ENCODE data around the gene ADSS2.
"Not testable (repeated sequence)": the region's sequence is repeated elsewhere in the genome, so short reads cannot be mapped to it uniquely, and the experiment has no call there.

ADSS2 gene

DNA sequence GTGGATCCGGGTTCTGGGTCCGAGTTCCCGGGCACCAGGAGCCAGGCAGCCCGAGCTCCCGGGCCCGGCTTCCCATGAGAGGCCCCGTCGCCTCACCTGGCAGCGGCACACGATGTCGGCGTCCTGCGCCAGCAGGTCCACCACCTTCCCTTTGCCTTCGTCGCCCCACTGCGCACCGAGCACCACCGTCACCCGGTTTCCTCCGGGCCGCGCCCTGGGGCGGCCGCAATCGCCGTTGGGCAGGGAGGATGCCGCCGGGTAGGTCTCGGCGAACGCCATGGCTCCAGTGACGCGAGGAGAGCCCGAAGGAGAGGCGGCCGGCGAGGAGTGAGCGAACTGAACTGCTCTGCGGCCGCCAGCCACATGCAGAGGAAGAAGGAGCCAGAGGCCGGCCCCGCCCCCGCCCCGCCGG lies at the start of gene ADSS2:
TSS of gene ADSS2 (minus strand) at position 371 of the 412 bp plus-strand sequence. CDS start at position 279, 92 bp downstream.
- peaks cover 5% of the 10 kb centered on the region for H3K9me3 Mint-ChIP-seq
- DNase-seq (ENCODE audit: low spot score in 2 of 2): no peak
- peaks cover 59% of the 10 kb centered on the region for H3K4me1 Mint-ChIP-seq
- no peaks in the 10 kb centered on the region for H3K27me3 Mint-ChIP-seq
- H3K27ac Mint-ChIP-seq (ENCODE audit: low read depth): peak within 1 kb of the TSS; percentile 90
- no peak for ATAC-seq (replicated peaks; ENCODE audit: extremely low read depth, poor library complexity, severe bottlenecking)
- peaks cover 26% of the 10 kb centered on the region for H3K36me3 Mint-ChIP-seq (ENCODE audit: insufficient read depth)
- peak within 1 kb of the TSS; percentile 91 for H3K4me3 Mint-ChIP-seq

DNA sequence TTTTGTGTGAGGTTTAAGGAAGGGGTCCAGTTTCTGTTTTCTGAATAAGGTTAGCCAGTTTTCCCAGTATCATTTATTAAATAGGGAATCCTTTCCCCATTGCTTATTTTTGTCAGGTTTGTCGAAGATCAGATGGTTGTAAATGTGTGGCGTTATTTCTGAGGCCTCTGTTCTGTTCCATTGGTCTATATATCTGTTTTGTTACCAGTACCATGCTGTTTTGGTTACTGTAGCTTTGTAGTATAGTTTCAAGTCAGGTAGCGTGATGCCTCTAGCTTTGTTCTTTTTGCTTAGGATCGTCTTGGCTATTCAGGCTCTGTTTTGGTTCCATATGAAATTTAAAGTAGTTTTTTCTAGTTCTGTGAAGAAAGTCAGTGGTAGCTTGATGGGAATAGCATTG lies 48.8 kb upstream of the ADSS2 start:
- H3K36me3 Mint-ChIP-seq (ENCODE audit: insufficient read depth): not testable (repeated sequence)

DNA sequence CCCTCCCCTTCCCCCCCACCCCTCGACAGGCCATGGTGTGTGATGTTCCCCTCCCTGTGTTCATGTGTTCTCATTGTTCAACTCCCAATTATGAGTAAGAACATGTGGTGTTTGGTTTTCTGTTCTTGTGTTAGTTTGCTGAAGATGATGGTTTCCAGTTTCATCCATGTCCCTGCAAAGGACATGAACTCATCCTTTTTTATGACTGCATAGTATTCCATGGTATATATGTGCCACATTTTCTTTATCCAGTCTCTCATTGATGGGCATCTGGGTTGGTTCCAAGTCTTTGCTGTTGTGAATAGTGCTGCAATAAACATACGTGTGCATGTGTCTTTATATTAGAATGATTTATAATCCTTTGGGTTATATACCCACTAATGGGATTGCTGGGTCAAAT lies 47.8 kb upstream of the ADSS2 start:
- H3K4me3 Mint-ChIP-seq; DNase-seq (ENCODE audit: low spot score in 2 of 2); H3K9me3 Mint-ChIP-seq; H3K27me3 Mint-ChIP-seq; H3K27ac Mint-ChIP-seq (ENCODE audit: low read depth); ATAC-seq (replicated peaks; ENCODE audit: extremely low read depth, poor library complexity, severe bottlenecking); H3K4me1 Mint-ChIP-seq; H3K36me3 Mint-ChIP-seq (ENCODE audit: insufficient read depth): not testable (repeated sequence)

More for the DNA sequence above, 48.8 kb upstream of the ADSS2 start:
- not testable (repeated sequence) for ATAC-seq (replicated peaks; ENCODE audit: extremely low read depth, poor library complexity, severe bottlenecking); DNase-seq (ENCODE audit: low spot score in 2 of 2); H3K4me3 Mint-ChIP-seq; H3K27me3 Mint-ChIP-seq; H3K9me3 Mint-ChIP-seq; H3K27ac Mint-ChIP-seq (ENCODE audit: low read depth); H3K4me1 Mint-ChIP-seq

DNA sequence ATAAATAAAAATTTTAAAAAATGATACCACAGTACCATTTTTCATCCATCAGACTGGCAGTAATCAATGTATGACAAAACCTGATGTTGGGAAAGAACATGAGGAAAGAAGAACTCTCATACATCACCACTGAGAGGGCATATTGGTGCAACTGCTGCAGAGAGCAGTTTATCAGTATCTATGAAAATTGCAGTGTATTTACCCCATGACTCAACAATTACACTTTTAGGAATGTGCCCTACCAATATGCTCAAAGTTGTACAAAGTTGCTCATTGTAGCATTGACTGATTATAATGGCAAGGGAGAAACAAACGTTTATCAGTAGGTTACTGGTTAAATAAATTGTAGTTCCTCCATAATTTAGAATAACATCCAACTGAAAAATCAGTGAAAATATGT lies 46.1 kb upstream of the ADSS2 start:
- no peak for DNase-seq (ENCODE audit: low spot score in 2 of 2)
- H3K4me3 Mint-ChIP-seq: no peak overlapping the region
- ATAC-seq (replicated peaks; ENCODE audit: extremely low read depth, poor library complexity, severe bottlenecking): no peak
- no peaks in the 10 kb centered on the region for H3K36me3 Mint-ChIP-seq (ENCODE audit: insufficient read depth)
- H3K4me1 Mint-ChIP-seq: no peaks in the 10 kb centered on the region
- no peaks in the 10 kb centered on the region for H3K27me3 Mint-ChIP-seq
- no peaks in the 10 kb centered on the region for H3K9me3 Mint-ChIP-seq
- no peak overlapping the region for H3K27ac Mint-ChIP-seq (ENCODE audit: low read depth)

DNA sequence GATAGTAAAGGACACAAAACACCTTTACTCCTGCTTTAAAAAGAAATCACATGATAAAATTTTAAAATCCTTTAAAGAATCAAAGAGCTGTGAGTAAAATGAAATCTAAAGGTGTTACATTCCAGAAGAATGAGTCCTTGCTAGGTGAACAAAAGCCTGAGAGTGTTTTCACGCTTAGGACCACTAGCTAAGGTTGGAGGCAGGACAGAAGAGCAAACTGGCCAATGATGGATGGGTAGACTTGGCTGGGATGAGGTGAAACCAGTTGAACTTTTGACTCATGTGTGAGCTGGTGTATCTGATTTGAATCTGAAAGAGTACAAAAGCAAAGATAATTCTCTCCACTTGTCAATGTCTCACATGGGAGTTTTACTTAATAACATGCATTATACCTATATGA lies 44.5 kb upstream of the ADSS2 start:
- H3K4me1 Mint-ChIP-seq: no peaks in the 10 kb centered on the region
- H3K36me3 Mint-ChIP-seq (ENCODE audit: insufficient read depth): no peaks in the 10 kb centered on the region
- H3K27me3 Mint-ChIP-seq: no peaks in the 10 kb centered on the region
- H3K4me3 Mint-ChIP-seq: no peak overlapping the region
- ATAC-seq (replicated peaks; ENCODE audit: extremely low read depth, poor library complexity, severe bottlenecking) (no peak), DNase-seq (ENCODE audit: low spot score in 2 of 2) (no peak)
- no peak overlapping the region for H3K27ac Mint-ChIP-seq (ENCODE audit: low read depth)
- H3K9me3 Mint-ChIP-seq: no peaks in the 10 kb centered on the region

DNA sequence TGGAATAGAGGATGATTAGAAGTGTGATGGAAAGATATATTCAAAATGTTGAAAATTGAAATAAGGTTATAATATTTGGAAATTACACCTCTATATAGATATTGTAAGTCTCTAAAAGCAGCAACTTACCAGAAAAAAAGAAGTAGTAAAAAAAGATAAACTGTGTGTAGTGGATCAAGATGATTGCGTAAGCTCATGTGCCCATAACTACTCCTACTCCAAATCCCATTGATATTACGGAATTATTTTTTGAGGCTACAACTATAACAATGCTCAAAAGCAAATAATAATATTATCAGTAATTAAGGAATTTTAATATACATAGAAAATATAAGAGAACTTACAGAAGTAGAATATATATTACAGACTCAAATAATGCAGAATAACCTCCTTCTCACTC lies 42.9 kb upstream of the ADSS2 start:
- no peaks in the 10 kb centered on the region for H3K4me1 Mint-ChIP-seq

DNA sequence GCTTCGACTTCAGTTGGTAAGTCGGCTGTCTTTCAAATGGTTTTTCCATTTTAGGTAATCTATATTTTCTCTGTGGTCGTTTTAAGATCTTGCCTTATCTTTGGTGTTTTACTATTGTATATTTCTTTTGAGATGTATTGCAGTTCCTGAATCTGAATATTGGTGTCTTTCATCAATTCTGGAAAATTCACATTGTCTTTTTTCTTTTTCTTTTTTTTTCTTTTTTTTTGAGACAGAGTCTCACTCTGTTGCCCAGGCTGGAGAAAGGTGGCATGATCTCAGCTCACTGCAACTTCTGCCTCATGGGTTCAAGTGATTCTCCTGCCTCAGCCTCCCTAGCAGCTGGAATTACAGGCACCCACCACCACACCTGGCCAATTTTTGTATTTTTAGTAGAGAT lies 33.3 kb upstream of the ADSS2 start:
- not testable (repeated sequence) for ATAC-seq (replicated peaks; ENCODE audit: extremely low read depth, poor library complexity, severe bottlenecking); H3K9me3 Mint-ChIP-seq; H3K4me3 Mint-ChIP-seq; H3K27me3 Mint-ChIP-seq; DNase-seq (ENCODE audit: low spot score in 2 of 2); H3K36me3 Mint-ChIP-seq (ENCODE audit: insufficient read depth); H3K27ac Mint-ChIP-seq (ENCODE audit: low read depth); H3K4me1 Mint-ChIP-seq

More for the DNA sequence above, 42.9 kb upstream of the ADSS2 start:
- ATAC-seq (replicated peaks; ENCODE audit: extremely low read depth, poor library complexity, severe bottlenecking): no peak
- DNase-seq (ENCODE audit: low spot score in 2 of 2): no peak
- H3K36me3 Mint-ChIP-seq (ENCODE audit: insufficient read depth): no peaks in the 10 kb centered on the region
- H3K4me3 Mint-ChIP-seq: no peak overlapping the region
- no peaks in the 10 kb centered on the region for H3K27me3 Mint-ChIP-seq
- no peak overlapping the region for H3K27ac Mint-ChIP-seq (ENCODE audit: low read depth)
- no peaks in the 10 kb centered on the region for H3K9me3 Mint-ChIP-seq

DNA sequence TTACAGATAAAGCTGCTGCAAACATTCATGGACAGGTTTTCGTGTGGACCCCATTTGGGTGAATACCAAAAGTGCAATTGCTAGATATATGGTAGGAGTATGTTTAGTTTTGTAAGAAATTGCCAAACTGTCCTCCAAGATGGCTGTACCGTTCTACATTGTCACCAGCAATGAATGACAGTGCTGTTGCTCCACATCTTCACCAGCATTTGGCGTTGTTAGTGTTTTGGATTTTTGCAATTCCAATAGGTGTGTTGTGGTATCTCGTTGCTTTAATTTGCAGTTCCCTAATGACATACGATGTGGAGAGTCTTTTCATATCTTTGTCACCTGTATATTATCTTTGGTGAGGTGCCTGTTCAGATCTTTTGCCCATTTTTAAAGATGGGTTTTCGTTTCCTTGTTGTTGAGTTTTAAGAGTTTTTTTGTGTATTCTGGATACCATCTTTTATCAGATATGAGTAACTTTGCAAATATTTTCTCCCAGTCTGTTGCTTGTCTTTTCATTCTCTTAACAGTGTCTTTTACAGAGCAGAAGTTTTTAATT lies 21.4 kb upstream of the ADSS2 start:
- no peak for ATAC-seq (replicated peaks; ENCODE audit: extremely low read depth, poor library complexity, severe bottlenecking)
- Mint-ChIP-seq H3K9me3 (no peaks in the 10 kb centered on the region), H3K4me3 (no peak overlapping the region), H3K4me1 (no peaks in the 10 kb centered on the region), H3K36me3 (ENCODE audit: insufficient read depth) (no peaks in the 10 kb centered on the region), H3K27me3 (no peaks in the 10 kb centered on the region), H3K27ac (ENCODE audit: low read depth) (no peak overlapping the region)
- no peak for DNase-seq (ENCODE audit: low spot score in 2 of 2)

DNA sequence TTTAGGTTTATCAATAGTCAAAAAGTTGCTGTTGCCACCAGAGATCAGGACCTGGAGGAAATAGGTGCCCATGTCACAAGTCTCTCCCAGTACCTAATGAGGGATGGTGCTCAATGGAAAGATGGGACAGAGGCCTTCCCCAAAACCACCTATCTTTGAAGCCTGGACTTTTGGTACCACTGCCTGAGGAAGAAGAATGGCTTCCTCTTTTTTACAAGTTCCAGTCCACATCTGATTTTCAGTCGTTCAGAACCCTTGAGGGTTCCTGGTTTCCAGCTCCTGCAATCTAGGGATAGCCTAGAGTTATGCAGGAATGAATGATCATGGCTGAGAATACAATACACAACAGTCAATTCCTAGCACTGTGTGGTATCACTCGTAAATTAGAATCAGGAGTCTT lies 15.0 kb upstream of the ADSS2 start:
- no peak for ATAC-seq (replicated peaks; ENCODE audit: extremely low read depth, poor library complexity, severe bottlenecking)
- H3K4me3 Mint-ChIP-seq: no peak overlapping the region

DNA sequence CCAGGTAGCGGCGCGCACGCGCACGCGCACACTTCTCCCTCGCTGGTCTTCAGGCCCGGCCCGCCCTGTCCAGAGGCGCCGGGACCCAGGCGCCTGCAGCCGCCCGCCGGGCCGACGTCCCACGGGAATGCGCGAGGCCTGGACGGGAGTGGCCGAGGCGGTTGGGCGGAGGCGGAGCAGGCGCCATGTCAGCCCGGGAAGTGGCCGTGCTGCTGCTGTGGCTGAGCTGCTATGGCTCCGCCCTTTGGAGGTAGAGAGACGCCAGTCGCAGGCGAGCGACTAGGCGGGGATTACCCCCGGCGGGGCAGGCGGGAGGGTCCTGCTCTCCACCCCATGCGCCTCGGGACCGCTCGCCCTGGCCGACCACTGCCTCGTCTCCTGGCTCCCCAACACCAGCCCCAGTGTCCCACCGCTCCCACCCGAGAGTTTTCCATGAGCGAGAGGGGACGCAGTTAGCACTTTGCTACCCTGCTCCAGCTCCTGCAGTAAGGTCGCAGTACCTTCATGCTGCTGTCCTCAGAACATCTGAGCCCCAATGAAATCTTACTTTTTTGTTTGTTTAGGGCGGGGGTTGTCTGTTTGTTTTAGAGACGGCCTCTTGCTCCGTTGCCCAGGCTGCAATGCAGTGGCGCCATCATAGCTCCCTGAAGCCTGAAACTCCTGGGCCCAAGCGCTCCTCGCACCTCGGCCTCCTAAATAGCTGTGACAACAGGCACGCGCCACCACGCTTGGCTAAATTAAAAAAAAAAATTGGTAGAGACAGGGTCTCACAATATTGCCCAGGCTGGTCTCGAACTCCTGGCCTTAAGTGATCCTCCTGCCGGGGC lies 9.7 kb upstream of the ADSS2 start, which contains the start of gene CATSPERE:
TSS of gene CATSPERE (plus strand) at position 29 of the 827 bp plus-strand sequence. CDS start at position 186, 157 bp downstream.
- DNase-seq (ENCODE audit: low spot score in 2 of 2) (peak; percentile 42 to 54), ATAC-seq (replicated peaks; ENCODE audit: extremely low read depth, poor library complexity, severe bottlenecking) (peak; percentile 96)
- H3K4me1 Mint-ChIP-seq: peaks cover 14% of the 10 kb centered on the region
- H3K27ac Mint-ChIP-seq (ENCODE audit: low read depth): peak within 1 kb of the TSS; percentile 89
- no peaks in the 10 kb centered on the region for H3K9me3 Mint-ChIP-seq
- H3K36me3 Mint-ChIP-seq (ENCODE audit: insufficient read depth): no peaks in the 10 kb centered on the region
- no peaks in the 10 kb centered on the region for H3K27me3 Mint-ChIP-seq
- peak within 1 kb of the TSS; percentile 80 for H3K4me3 Mint-ChIP-seq

More for the DNA sequence above, 15.0 kb upstream of the ADSS2 start:
- Mint-ChIP-seq H3K27ac (ENCODE audit: low read depth) (no peak overlapping the region), H3K36me3 (ENCODE audit: insufficient read depth) (no peaks in the 10 kb centered on the region), H3K9me3 (no peaks in the 10 kb centered on the region), H3K4me1 (no peaks in the 10 kb centered on the region), H3K27me3 (no peaks in the 10 kb centered on the region)
- no peak for DNase-seq (ENCODE audit: low spot score in 2 of 2)

DNA sequence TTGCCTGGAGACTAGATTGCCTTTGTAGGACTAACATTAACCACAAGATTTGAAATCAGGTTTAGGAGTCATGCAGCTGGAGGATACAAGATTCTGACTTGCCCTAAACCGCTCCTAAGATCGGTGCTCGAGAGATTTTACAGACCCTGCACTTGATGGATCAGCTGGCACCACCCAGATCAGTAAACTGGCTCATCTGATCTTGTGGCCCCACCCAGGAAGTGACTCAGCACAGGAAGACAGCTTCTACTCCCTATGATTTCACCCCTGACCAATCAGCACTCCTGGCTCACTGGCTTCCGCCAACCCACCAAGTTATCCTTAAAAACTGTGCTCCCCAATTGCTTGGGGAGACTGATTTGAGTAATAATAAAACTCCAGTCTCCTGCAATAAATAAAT lies 8.5 kb upstream of the ADSS2 start:
- Mint-ChIP-seq H3K4me1 (peaks cover 14% of the 10 kb centered on the region), H3K27me3 (no peaks in the 10 kb centered on the region), H3K9me3 (no peaks in the 10 kb centered on the region), H3K27ac (ENCODE audit: low read depth) (no peak overlapping the region), H3K36me3 (ENCODE audit: insufficient read depth) (no peaks in the 10 kb centered on the region), H3K4me3 (peak overlapping the region; percentile 50)
- DNase-seq (ENCODE audit: low spot score in 2 of 2) (no peak), ATAC-seq (replicated peaks; ENCODE audit: extremely low read depth, poor library complexity, severe bottlenecking) (no peak)

DNA sequence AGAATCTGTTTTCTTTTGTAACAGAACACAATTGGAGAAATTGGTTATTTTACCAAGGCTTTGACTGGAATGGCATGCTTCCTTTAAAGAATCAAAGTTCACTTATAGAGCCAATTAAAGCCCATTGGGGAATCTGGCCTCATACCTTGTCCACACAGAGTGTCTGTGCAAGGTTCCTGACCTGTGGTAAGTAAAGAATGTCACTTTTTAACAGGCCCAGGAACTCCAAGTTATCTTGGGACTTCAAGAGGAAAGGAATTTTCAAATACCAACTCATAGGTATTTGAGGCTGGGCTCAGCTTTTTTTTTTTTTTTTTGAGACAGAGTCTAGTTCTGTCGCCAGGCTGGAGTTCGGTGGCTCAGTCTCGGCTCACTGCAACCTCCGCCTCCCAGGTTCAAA lies 7.1 kb upstream of the ADSS2 start:
- DNase-seq (ENCODE audit: low spot score in 2 of 2) (no peak), ATAC-seq (replicated peaks; ENCODE audit: extremely low read depth, poor library complexity, severe bottlenecking) (no peak)
- peaks cover 2% of the 10 kb centered on the region for H3K36me3 Mint-ChIP-seq (ENCODE audit: insufficient read depth)
- H3K9me3 Mint-ChIP-seq: no peaks in the 10 kb centered on the region
- H3K27ac Mint-ChIP-seq (ENCODE audit: low read depth): no peak overlapping the region
- no peak overlapping the region for H3K4me3 Mint-ChIP-seq
- H3K27me3 Mint-ChIP-seq: no peaks in the 10 kb centered on the region
- H3K4me1 Mint-ChIP-seq: peaks cover 24% of the 10 kb centered on the region

DNA sequence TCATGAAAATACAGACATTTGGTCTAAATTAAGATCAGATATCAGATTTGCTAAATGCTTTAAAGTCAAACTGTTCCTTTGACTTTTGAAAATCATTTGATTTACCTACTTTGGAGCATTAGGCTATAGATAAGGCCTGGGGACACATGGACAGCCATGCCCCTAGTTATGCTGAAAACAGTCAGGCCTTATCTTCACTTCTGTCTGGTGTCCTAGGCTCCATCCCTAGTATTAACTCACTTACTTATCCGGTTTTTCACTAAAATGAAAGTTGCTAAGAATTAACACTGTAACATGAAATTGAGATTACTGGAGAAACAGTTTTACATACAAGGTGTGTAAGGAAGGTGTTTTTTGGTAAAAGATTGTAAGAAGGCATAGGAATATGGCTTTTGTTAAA lies 4.9 kb upstream of the ADSS2 start:
- Mint-ChIP-seq H3K4me3 (no peak overlapping the region), H3K36me3 (ENCODE audit: insufficient read depth) (peaks cover 8% of the 10 kb centered on the region), H3K9me3 (peaks cover 5% of the 10 kb centered on the region), H3K27ac (ENCODE audit: low read depth) (no peak overlapping the region), H3K27me3 (no peaks in the 10 kb centered on the region), H3K4me1 (peaks cover 35% of the 10 kb centered on the region)
- DNase-seq (ENCODE audit: low spot score in 2 of 2): no peak
- no peak for ATAC-seq (replicated peaks; ENCODE audit: extremely low read depth, poor library complexity, severe bottlenecking)
